Measurements from ENCODE around the gene FCGR3B.
A peak's percentile ranks its signal among the peaks of the same experiment; 100 is the strongest.
"Not testable (repeated sequence)": the region's sequence is repeated elsewhere in the genome, so short reads cannot be mapped to it uniquely, and the experiment has no call there.

Gene FCGR3B

DNA sequence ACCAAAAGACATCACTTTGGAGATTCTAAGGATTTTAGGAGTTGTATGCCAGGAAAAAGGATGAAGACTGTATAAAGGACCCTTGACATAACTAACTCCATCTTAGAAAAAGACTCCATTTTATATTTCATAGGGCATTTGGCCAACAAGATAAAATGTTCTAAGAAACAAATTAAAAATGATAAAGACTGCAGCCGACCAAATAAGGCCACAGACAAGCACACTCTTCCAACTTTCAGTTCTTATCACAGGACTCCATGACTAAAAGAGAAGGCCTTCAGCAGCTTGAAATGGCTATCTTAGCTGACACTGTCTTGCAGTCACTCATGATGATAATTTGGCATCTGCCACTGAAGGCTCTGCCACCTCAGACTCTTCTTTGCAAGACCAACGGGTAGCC, 8.2 kb upstream of the FCGR3B start:
- not testable (repeated sequence) for DNase-seq (ENCODE audit: extremely low read depth in 1 of 2, low read depth in 1 of 2)

DNA sequence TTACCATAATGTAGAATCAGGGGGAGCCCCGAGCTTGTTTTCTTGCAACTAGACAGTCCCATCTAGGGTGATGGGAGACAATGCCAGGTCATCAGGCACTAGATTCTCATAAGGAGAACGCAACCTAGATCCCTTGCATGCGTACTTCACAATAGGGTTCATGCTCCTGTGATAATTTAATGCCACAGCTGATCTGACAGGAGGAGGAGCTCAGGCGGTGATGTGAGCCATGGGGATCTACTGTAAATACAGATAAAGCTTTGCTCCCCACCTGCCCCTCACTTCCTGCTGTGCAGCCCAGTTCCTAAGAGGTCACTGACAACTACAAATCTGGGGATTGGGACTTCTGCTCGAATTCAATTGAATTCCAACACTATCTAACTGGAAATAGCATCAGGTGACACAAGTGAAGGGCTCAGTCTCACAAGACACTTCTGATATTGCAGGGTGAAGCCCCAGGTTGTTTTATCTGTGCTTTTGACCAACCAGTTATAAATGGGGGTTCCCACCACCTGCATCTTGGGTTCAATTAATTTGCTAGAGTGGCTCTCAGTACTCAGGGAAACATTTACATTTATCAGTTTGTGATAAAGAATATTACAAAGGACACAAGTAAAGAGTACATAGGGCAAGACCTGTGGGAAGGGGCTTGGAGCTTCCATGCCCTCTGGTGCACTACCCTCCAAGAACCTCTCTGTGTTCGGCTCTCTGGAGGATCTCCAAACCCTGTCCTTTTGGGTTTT, 7.4 kb upstream of the FCGR3B start:
- not testable (repeated sequence) for DNase-seq (ENCODE audit: extremely low read depth in 1 of 2, low read depth in 1 of 2)

DNA sequence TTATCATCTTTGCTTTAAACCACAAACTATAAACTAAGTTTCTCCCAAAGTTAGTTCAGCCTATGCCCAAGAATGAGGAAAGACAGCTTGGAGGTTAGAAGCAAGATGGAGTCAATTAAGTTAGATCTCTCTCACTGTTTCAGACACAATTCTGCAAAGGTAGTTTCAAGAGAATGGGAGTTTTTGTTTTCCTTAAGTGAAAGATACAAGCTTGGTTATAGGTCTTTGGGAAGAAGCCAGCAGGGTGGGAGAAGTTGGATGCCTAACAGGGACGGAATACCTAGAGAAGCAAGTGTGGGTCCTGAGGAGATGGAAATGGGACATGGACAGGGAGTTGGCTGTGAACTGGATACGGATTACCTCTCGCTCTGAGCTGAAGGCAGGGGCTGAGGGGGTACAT, 6.0 kb upstream of the FCGR3B start:
- DNase-seq (ENCODE audit: extremely low read depth in 1 of 2, low read depth in 1 of 2): not testable (repeated sequence)

DNA sequence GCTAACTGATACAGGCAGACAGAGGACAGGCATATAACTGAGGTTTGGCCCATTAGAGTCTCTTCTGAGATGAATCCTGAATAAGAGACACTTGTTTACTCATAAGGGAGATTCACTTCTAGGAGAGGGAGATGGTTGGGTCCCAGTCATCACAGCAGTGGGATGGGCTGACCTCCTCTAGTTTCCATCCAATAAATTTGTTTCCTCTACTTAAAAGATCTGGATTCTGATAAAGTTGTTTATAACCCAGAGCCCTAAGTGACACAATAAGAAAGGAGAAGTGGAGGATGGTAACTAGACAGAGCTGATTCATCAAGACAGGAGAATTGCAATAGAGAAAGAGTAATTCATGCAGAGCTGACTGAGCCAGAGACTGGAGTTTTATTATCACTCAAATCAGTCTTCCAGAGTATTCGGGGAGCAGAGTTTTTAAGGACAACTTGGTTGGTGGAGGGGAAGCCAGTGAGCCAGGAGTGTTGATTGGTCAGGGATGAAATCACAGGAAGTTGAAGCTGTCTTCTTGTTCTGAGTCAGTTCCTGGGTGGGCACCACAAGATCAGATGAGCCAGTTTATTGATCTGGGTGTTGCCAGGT, 5.3 kb upstream of the FCGR3B start:
- not testable (repeated sequence) for DNase-seq (ENCODE audit: extremely low read depth in 1 of 2, low read depth in 1 of 2)

DNA sequence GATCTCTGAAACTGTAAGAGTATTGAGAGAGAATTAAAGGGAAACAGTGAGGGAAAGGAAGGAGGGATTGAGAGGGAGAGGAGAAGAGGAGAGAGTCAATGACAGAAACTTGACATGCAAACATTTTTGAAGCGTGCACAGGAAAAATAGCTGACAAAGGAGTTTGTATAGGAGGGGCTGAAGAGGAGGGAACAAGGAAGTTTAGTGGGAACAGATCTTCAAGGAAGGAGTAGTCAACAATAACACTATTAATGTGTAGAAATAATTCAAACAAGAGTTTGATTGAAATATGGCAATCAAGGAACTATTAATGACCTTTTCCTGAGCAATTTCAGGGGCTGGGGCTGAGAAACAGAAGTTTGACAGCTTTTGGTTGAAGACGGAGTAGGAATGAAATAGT, 4.0 kb upstream of the FCGR3B start:
- DNase-seq (ENCODE audit: extremely low read depth in 1 of 2, low read depth in 1 of 2): not testable (repeated sequence)

DNA sequence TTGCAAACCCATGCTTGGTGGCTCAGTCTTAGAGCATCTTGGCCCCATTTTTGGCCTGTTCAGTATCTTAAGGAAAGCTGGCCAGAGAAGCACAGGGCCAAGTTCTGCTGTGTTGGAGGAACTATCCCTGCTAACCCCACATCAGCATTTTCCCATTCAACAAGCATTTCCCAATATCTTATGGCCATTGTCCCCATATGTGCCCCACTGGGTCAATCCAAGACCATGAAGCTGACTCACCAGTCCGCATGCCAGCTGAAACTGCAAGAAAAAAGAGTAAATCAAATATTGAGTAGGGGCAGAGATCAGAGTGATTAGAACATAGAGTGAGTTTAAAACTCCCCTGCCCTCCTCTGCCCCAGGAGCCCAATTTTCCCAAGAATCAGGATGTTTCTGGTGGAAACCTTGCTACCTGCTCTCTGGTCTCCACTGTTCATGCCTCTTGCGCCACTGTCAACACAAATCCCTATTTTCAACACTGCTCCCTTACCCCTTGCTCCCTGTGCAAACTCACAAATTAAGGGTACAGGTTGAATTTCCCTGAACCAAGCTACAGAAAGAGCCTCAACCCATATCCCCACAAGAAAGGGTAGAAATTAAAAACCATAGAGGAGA, 741 bp downstream of the FCGR3B start:
- DNase-seq (ENCODE audit: extremely low read depth in 1 of 2, low read depth in 1 of 2): not testable (repeated sequence)

DNA sequence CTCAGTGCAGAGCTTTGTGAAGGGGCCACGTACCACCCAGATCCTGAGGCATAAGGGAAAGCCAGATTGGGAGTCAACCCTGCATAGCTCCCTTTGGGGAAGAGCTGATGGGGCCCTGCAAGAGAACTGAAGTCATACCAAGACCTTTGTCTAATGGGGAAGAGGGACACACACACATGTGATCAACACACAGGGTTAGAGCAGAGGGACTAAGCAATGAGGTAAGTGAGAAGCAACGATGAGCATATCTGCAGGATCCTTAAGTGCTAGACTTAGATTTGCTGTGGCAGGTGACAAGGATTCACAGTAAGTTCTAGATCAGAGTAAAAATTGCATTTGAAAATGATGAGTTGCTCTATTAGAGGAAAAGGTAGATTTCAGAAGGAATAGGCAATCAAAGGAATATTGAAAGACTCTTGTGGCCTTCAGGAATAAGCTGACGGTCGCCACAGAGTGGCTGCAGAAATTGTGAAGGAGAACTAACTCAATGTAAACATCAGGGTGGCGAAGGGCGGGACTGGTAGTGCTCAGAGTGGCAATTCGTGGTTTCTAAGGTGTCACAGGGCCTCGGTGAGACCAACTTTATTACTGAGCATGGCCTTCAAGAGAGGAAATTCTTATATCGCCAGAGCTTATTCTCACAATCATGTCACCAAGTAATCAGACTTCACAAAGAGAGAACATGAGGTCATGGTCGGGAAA, 4.4 kb downstream of the FCGR3B start:
- not testable (repeated sequence) for DNase-seq (ENCODE audit: extremely low read depth in 1 of 2, low read depth in 1 of 2)

DNA sequence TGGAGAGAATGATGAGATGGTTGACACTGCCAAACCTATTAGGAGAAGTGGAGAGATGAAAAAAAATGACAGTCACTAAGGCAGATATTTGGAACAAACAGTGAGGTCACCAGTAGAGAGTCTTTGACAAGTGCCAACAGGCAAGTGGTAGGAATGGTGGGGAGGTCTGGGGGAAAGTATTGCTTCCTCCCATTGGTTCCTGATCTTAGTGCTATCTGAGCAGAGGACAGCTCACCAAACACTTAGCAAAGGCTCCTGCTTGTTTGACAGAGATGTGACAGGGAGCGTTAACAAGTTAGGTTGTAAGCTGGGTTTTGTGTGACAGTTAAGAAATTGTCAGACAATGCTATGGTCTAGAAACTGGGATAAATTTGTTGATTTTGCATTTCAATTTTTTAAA, 6.4 kb downstream of the FCGR3B start:
- DNase-seq (ENCODE audit: extremely low read depth in 1 of 2, low read depth in 1 of 2): not testable (repeated sequence)

DNA sequence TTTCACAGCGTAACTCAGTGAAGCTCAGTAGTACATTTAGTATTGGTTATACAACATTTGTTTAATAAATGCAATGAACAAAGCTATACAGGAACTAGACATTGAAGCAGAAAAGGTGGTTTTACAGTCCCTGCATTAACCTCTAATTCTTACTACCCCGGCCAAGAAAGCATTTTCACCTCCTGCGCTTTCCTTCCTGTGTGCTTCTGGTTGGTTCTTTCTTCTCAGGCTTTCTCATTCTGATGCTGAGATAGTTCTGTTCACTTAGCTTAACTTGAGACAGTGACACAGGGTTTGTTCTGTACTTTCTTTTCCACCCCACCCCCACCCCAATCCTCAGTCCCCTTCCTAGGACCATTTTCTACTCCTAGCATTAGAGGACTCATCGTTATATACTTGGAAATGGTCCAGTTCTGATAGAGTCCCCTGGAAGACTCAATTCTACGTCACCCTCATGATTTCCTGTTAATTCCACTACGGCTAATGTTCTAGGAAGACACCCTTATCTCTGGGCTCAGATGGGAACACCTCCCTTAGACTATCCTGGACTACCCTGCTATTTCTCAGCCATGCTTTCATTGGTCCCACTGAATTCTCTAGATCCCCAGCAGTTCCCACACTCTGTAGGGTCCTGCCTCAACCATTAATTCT, 7.5 kb downstream of the FCGR3B start:
- not testable (repeated sequence) for DNase-seq (ENCODE audit: extremely low read depth in 1 of 2, low read depth in 1 of 2)

DNA sequence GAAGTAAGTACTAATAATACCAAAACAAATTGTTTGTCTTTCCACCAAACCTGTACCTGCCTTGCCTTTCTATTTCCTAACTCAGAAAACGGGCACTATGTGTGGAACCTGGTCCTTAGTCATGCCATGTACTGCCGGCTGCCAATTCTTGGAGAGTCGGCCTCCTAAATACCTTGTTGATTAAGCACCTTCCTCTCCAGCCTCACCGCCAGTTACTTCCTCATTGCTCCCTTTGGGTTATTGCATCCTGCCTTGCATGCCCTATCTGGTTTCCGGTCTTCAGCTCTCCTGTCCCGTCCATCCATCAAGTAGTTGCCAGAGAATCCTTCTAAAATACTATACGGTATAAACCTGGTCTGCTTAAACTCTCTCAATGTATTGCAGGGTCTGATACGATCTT, 8.9 kb downstream of the FCGR3B start:
- DNase-seq (ENCODE audit: extremely low read depth in 1 of 2, low read depth in 1 of 2): not testable (repeated sequence)

DNA sequence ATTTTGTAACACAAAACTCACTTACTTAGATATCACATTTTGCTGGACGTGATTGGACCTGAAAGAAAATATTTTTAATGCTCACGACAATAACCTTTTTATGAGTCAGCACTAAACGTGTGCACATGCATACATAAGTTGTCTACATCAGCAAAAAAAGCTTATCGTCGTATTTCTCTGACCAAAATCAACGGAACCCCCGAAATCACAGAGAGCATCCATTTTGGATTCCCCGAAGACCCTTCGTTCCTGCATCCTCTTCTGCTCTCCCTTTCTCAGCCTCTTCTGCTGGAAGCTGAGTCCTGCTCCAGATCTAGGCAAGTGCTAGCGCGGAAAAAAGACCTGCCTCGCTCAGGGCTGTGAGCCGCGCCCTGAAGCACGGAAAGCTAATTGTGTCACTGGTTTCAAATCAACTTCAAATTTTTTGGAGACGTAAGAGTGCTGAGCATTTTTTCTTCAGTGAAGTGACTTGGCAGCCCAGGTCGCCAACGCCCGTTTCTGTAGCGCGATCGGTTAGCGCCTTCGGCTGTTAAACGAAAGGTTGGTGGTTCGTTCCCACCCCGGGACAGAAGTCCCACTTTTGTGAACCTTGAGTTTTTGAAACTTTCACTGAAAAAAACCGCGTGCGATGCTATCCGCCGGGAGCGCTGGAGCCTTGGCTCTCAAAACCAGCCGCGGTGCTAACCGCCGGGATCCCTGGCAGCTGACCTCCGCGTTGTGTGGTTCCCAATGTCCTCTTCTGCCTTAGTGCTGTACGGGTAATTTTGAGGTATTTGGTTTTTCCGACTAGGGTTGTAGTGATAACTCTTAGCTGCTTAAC, 9.6 kb downstream of the FCGR3B start:
- peak; percentile 10 to 52 for DNase-seq (ENCODE audit: extremely low read depth in 1 of 2, low read depth in 1 of 2)

DNA sequence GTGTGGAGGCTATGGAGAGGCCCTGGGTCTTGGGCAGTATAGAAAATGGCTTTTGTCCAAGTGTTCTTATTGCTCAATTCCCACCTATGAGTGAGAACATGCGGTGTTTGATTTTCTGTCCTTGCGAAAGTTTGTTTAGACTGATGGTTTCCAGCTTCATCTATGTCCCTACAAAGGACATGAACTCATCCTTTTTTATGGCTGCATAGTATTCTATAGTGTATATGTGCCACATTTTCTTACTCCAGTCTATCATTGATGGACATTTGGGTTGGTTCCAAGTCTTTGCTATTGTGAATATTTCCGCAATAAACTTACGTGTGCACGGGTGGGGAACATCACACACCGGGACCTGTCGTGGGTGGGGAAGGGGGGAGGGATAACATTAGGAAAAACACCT, 10.6 kb downstream of the FCGR3B start:
- DNase-seq (ENCODE audit: extremely low read depth in 1 of 2, low read depth in 1 of 2): not testable (repeated sequence)

DNA sequence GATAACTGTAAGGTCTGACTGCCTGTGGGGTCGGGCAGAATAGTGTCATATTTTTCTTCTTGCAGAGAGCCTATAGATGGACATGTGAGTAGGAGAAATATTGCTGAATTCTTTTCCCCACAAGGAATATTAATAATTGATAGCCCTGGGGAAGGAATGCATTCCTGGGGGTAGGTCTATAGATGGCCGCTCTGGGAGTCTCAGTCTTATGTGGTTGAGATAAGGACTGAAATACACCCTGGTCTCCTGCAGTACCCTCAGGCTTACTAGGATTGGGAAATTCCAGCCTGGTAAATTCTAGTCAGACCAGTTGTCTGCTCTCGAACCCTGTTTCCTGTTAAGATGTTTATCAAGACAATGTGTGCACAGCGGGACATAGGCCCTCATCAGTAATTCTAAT, 12.5 kb downstream of the FCGR3B start:
- DNase-seq (ENCODE audit: extremely low read depth in 1 of 2, low read depth in 1 of 2): not testable (repeated sequence)

DNA sequence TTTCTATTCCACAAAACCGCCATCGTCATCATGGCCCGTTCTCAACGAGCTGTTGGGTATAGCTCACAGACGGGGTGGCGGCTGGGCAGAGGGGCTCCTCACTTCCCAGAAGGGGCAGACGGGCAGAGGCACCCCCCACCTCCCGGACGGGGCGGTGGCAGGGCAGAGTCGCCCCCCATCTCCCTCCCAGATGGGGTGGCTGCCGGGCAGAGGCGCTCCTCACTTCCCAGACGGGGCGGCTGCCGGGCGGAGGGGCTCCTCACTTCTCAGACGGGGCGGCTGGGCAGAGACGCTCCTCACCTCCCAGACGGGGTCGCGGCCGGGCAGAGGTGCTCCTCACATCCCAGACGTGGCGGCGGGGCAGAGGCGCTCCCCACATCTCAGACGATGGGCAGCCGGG, 14.6 kb downstream of the FCGR3B start:
- not testable (repeated sequence) for DNase-seq (ENCODE audit: extremely low read depth in 1 of 2, low read depth in 1 of 2)

DNA sequence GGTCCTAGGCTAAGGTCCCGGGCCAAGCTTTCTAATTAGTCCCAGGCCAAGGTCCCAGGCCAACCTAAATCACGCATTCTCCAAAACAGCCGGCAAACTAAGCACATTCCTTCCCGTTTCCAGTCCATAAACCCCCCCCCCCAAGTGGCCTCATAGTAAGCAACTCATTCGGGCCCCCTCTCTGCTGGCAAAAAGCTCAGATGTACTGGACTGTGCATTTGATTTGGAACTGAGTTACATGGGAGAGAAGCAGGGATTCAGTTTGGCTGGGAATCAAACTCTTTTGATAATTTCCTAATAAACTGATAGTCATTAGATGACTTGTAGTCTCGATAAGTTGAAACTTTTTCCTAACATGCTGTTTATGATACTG, 17.8 kb downstream of the FCGR3B start:
- DNase-seq (ENCODE audit: extremely low read depth in 1 of 2, low read depth in 1 of 2): not testable (repeated sequence)

DNA sequence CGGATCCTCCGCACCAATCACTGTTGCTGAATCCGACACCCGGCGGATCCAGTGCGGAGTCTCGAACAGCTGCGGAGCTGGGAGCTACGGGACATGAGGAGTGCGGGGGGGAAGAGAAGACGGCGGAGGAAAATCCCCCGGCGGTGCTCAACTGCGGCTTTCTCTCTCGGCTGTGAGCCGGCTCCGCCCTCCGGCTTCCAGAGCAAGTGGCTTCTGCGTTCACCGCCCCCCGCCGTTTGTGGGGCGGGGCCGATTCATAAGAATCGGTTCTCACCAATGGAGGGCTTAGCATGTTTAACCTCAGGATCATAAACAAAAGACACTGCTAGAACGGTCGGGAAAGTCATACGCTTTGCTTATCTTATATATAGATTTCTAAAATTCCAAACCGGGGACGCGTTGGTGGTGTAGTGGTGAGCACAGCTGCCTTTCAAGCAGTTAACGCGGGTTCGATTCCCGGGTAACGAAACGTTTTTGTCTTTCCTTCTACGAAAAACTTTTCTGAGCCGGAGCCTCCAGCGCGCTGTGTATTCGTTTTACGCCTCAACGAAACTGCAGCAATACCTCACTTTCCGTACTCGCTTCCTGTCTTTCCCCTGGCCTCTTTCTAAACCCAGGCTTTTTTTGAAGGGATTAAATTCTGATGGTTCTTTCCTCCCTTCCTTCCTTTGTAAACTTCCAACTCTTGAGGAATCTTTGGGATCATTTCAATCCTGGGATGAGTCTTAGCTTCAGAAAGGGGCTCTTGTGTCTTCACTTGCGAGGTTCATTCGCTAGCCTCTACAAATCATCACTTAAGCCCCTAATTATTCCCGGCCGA, 18.4 kb downstream of the FCGR3B start:
- DNase-seq (ENCODE audit: extremely low read depth in 1 of 2, low read depth in 1 of 2): peak; percentile 50 to 86

DNA sequence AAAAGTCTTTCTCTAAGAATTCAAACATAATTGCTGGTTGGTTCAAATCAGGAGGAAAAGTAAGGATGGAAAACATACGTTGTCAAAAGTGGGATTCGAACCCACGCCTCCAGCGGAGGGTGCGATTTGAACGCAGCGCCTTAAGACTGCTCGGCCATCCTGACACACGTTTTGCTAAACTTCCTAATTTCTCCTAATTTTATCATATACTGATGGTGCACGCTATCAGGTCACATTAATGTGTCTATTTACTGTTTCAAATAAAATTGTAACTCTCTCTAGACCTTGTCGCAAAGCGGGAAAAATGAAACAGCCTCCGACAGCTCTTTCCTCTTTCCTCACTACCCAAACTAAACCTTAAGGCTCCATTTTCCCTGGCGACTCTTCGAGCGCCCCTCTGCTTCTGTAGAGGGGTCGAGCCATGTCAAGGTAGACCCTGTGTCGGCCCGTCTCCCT, 19.1 kb downstream of the FCGR3B start:
- DNase-seq (ENCODE audit: extremely low read depth in 1 of 2, low read depth in 1 of 2): not testable (repeated sequence)

DNA sequence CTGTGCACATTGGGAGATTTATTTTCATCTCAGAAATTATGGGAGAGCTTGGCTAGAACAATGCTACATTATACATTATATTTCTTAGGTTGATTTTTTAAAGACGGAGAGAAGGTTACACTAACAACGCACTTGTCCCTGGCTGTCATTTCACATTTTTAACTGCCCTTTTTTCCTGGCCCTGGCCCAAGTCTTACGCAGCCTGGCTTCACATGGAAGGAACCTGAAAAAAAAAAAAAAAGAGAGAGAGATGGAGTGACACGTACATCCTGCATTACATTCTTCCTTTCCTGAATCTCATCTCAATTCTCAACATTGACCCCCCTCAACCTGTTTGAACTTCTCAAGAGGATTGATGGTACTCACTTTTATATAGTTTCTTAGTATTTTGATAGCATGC, 20.8 kb downstream of the FCGR3B start:
- DNase-seq (ENCODE audit: extremely low read depth in 1 of 2, low read depth in 1 of 2): not testable (repeated sequence)
